GM12878 (cell line): ENCODE results near the gene PTGFRN. TPM values are rescaled to one million over a fixed set of nuclear protein-coding genes. Genes with fewer than 3 reads are reported as not detected.

Experiments used
- ATAC-seq: fragments of 200-7000 bp; cut with Tn5 transposase; 3 replicates; pipeline ENCODE4 v1.9.1; 2020; ENCODE audit warnings: mild to moderate bottlenecking, moderate library complexity
- BruUV-seq: library from RNA; stranded (reverse); fragments of 400-500 nt; replicated peaks from 2 replicates; lab custom pipeline; 2021; lab: Mats Ljungman, UMichigan
- CTCF ChIA-PET: fragments of 300-600 bp; sonication (Branson Sonifier 250); formaldehyde crosslinking; extraction: SDS; loops from one replicate; lab custom pipeline; 2021; ENCODE audit warnings: inconsistent platforms; lab: Yijun Ruan, JAX
- POLR2A ChIA-PET: fragments of 350-600 bp; formaldehyde crosslinking; extraction: SDS; loops from one replicate; lab custom pipeline; 2021; ENCODE audit warnings: inconsistent platforms; lab: Charles Lee
- RAD21 ChIA-PET: fragments of 300-600 bp; sonication (Branson Sonifier 250); formaldehyde crosslinking; loops from one replicate; lab custom pipeline; 2023; ENCODE audit warnings: antibody characterized with exemption; ENCODE audit not compliant: unreplicated experiment; lab: Charles Lee
- SMC1A ChIA-PET: fragments of 300-600 bp; sonication (Branson Sonifier 250); formaldehyde crosslinking; loops from one replicate; lab custom pipeline; 2023; ENCODE audit not compliant: unreplicated experiment, uncharacterized antibody; lab: Charles Lee
- DNase-seq: peaks from one replicate; pipeline ENCODE4 v3.0.0-alpha.2; 2011; ENCODE audit warnings: low read depth, low spot score
- FAIRE-seq: peaks from 3 replicates; lab custom pipeline; 2011; peaks lifted over from hg19 to GRCh38; lab: Jason Lieb, UNC
- H2AFZ ChIP-seq: 2 replicates; pipeline ENCODE4 v1.6.0; 2011; ENCODE audit warnings: low read depth, low read length, control low read depth; ENCODE audit not compliant: control insufficient read depth
- H3K27ac ChIP-seq: 2 replicates; pipeline ENCODE4 v1.5.1; 2011; ENCODE audit warnings: control low read depth; ENCODE audit not compliant: control insufficient read depth, insufficient read depth
- H3K27me3 ChIP-seq, 2 experiments: replicated peaks in 1 of 2; 2 replicates each; pipeline versions ENCODE4 v1.6.0 to v1.6.1; 2011; ENCODE audit warnings: low read length in 1 of 2; ENCODE audit not compliant: control insufficient read depth in 2 of 2, insufficient read depth in 2 of 2
- H3K36me3 ChIP-seq, 2 experiments: 2 replicates each; pipeline ENCODE4 v1.5.1; 2011; ENCODE audit warnings: low read length in 1 of 2; ENCODE audit not compliant: control insufficient read depth in 2 of 2, insufficient read depth in 2 of 2
- H3K4me1 ChIP-seq: 2 replicates; pipeline ENCODE4 v1.6.1; 2011; ENCODE audit warnings: mild to moderate bottlenecking, low read length, moderate library complexity, mixed read lengths; ENCODE audit not compliant: control insufficient read depth, insufficient read depth
- H3K4me2 ChIP-seq: 2 replicates; pipeline ENCODE4 v1.6.0; 2011; ENCODE audit warnings: control low read depth; ENCODE audit not compliant: control insufficient read depth, insufficient read depth
- H3K4me3 ChIP-seq: fragments of 200-600 bp; sonication (generic); 2 replicates; pipeline ENCODE4 v1.5.1; 2016
- H3K79me2 ChIP-seq: 2 replicates; pipeline ENCODE4 v1.6.0; 2011; ENCODE audit warnings: low read length; ENCODE audit not compliant: control insufficient read depth, insufficient read depth
- H3K9ac ChIP-seq: 2 replicates; pipeline ENCODE4 v1.8.0; 2011; ENCODE audit warnings: low read length, control low read depth, mixed read lengths; ENCODE audit not compliant: control insufficient read depth, insufficient read depth
- H3K9me3 ChIP-seq: replicated peaks from 3 replicates; pipeline ENCODE4 v1.5.1; 2011; ENCODE audit warnings: mild to moderate bottlenecking, low read length; ENCODE audit not compliant: control insufficient read depth, insufficient read depth
- H4K20me1 ChIP-seq: 2 replicates; pipeline ENCODE4 v1.6.0; 2011; ENCODE audit not compliant: control insufficient read depth, insufficient read depth
- EP300 ChIP-seq, 2 experiments: fragments of 150-350 bp in 1 of 2; IDR thresholded peaks; 2 replicates each; pipeline ENCODE4 v1.6.1; 2011 to 2012; ENCODE audit warnings: low read depth in 2 of 2, low read length in 2 of 2, borderline replicate concordance in 1 of 2, improper control_type of control experiment in 1 of 2, inconsistent platforms in 1 of 2; ENCODE audit not compliant: control insufficient read depth in 1 of 2
- WGBS: methylation state at CpG from one replicate; pipeline ENCODE4 v1.1.6; 2016; ENCODE audit warnings: low lambda C conversion rate; ENCODE audit not compliant: insufficient replicate concordance, insufficient coverage; ENCODE audit errors: missing lambda C conversion rate; 5-methylcytosine and 5-hydroxymethylcytosine counted together
- in situ Hi-C: fragments of 300-500 bp; cut with MboI; formaldehyde crosslinking; loops from 9 replicates; pipeline ENCODE4 v1.14.3; 2018; ENCODE audit warnings: mixed read lengths
- intact Hi-C: fragments of 100-400 bp; cut with micrococcal nuclease; formaldehyde crosslinking; loops from one replicate; pipeline ENCODE4 v1.14.2; 2022; ENCODE audit not compliant: unreplicated experiment
- polyA plus RNA-seq, 11 experiments: library from polyadenylated mRNA; depleted of rRNA in 4 of 11; unstranded in 6 of 11; stranded (reverse) in 5 of 11; fragments of >200 nt; fragmentation: Nextera tagmentation in 4 of 11; fragmentation: Illumina TruSeq in 1 of 11; extraction: Ambion mirVana in 4 of 11; extraction: Trizol in 1 of 11; gene quantifications; 1 replicate in 1 of 11; 2 replicates in 10 of 11; pipeline versions ENCODE4 v1.2.1 to v1.2.3, GENCODE V29; 2011 to 2016; ENCODE audit warnings: inconsistent platforms in 2 of 11, missing spikeins in 2 of 11, low read depth in 1 of 11
- total RNA-seq, 4 experiments: library from RNA; depleted of rRNA in 3 of 4; stranded (reverse); fragments of >200 nt in 3 of 4; fragmentation: Illumina TruSeq in 1 of 4; extraction: Trizol in 1 of 4; gene quantifications; 2 replicates each; pipeline versions ENCODE4 v1.2.1 to v1.2.3, GENCODE V29; 2013 to 2021

Gene PTGFRN
- total and polyA plus RNA-seq, 10 of the 15 experiments (the other 5 are each of a cell fraction or from before 2014, with no cell fraction given): 2.7 to 8.3 (median 5.1) TPM

GRCh38 chr1:116929961-116930592 is 20.4 kb downstream of the PTGFRN start:
- ChIA-PET SMC1A (interaction anchor here (0.6 to 4.0 kb wide), 10 partner anchors 8 to 409 kb away, joined by 3 to 24 read pairs (median 3); no protein-coding TSS in a partner anchor), CTCF (interaction anchor here (0.9 to 2.6 kb wide), 5 partner anchors 48 to 205 kb away, joined by 3 to 13 read pairs (median 11); no protein-coding TSS in a partner anchor), RAD21 (interaction anchor here (1.8 to 4.8 kb wide), 3 partner anchors 47 to 192 kb away, joined by 7 to 22 read pairs (median 14); no protein-coding TSS in a partner anchor), POLR2A (interaction anchor here (1.4 kb wide), 1 partner anchor 17 kb away, joined by 3 read pairs; no protein-coding TSS in a partner anchor)
- FAIRE-seq (no peak), ATAC-seq (no peak), DNase-seq (no peak)
- Histone ChIP-seq H3K4me3 (no peak overlapping the region), H2AFZ (no peak overlapping the region), H4K20me1 (no peaks in the 10 kb centered on the region), H3K79me2 (no peaks in the 10 kb centered on the region), H3K4me2 (no peak overlapping the region), H3K27ac (no peak overlapping the region), H3K4me1 (no peaks in the 10 kb centered on the region), H3K9ac (no peak overlapping the region), H3K27me3 (no peaks in the 10 kb centered on the region), H3K9me3 (no peaks in the 10 kb centered on the region), H3K36me3 (no peaks in the 10 kb centered on the region; a peak in 1 of 4 replicates)
- no TSS peak for BruUV-seq
- intact Hi-C loops (loop anchor here (5.0 to 10.0 kb wide), 4 partner anchors 48 to 355 kb away; partner anchors contain the start of gene CD58), in situ Hi-C loops (no loop called here)
- TF ChIP-seq EP300 (IDR thresholded peaks at IDR 0.05; ENCODE audit: borderline replicate concordance in 1 of 2, control insufficient read depth in 1 of 2, low read depth in 2 of 2, low read length in 2 of 2): no peak
- WGBS: 21% methylated on average over 5 of the region's 5 CpGs
